HAP-1 (cell line): Measurements from ENCODE around the gene RFX7.
"Not testable (repeated sequence)": the region's sequence is repeated elsewhere in the genome, so short reads cannot be mapped to it uniquely, and the experiment has no call there.

ENCODE experiments used
- DNase-seq, 2 experiments: peaks; one replicate each; pipeline ENCODE4 v3.0.0-alpha.2; 2016 to 2020; ENCODE audit warnings: low spot score in 2 of 2
- H3K27me3 ChIP-seq: fragments of 250-450 bp; sonication (Bioruptor Pico); 2 replicates; pipeline ENCODE4 v1.5.1; 2020; ENCODE audit warnings: low read depth, mild to moderate bottlenecking, moderate library complexity
- H3K36me3 ChIP-seq: fragments of 250-450 bp; sonication (Bioruptor Pico); replicated peaks from 2 replicates; pipeline ENCODE4 v1.5.1; 2020; ENCODE audit warnings: mild to moderate bottlenecking
- H3K4me1 ChIP-seq: fragments of 250-450 bp; sonication (Bioruptor Pico); 2 replicates; pipeline ENCODE4 v1.5.1; 2020; ENCODE audit warnings: mild to moderate bottlenecking
- H3K4me3 ChIP-seq: fragments of 250-450 bp; sonication (Bioruptor Pico); 2 replicates; pipeline ENCODE4 v1.5.1; 2020; ENCODE audit warnings: mild to moderate bottlenecking, moderate library complexity
- H3K9me3 ChIP-seq: fragments of 250-450 bp; sonication (Bioruptor Pico); 2 replicates; pipeline ENCODE4 v1.5.1; 2020; ENCODE audit warnings: mild to moderate bottlenecking, moderate library complexity
- in situ Hi-C: fragments of 300-500 bp; cut with MboI; formaldehyde crosslinking; loops from 3 replicates; pipeline ENCODE4 v1.14.3; 2020; ENCODE audit warnings: low sequenced_read_pairs, inconsistent platforms, mixed read lengths

RFX7 gene

GRCh38 chr15:56243163-56244037 lies at the start of gene RFX7:
Gene RFX7, minus strand, starts transcription at chr15:56243879. Its CDS starts 594 bp downstream, at chr15:56243285.
- H3K27me3 ChIP-seq: no peaks in the 10 kb centered on the region
- peak; percentile 61 to 85 for DNase-seq
- peak within 1 kb of the TSS; percentile 57 for H3K4me3 ChIP-seq
- no peaks in the 10 kb centered on the region for H3K36me3 ChIP-seq
- in situ Hi-C loops: no loop called here
- no peaks in the 10 kb centered on the region for H3K9me3 ChIP-seq
- H3K4me1 ChIP-seq: peaks cover 11% of the 10 kb centered on the region

GRCh38 chr15:56292546-56293316 lies 49.1 kb upstream of the RFX7 start:
- Histone ChIP-seq H3K4me3 (no peak overlapping the region), H3K27me3 (no peaks in the 10 kb centered on the region), H3K36me3 (no peaks in the 10 kb centered on the region), H3K9me3 (no peaks in the 10 kb centered on the region), H3K4me1 (no peaks in the 10 kb centered on the region; the same call in 1 of the 2 replicates)
- in situ Hi-C loops: no loop called here
- no peak for DNase-seq

GRCh38 chr15:56291741-56292140 lies 48.1 kb upstream of the RFX7 start:
- Histone ChIP-seq H3K27me3 (no peaks in the 10 kb centered on the region), H3K4me3 (no peak overlapping the region), H3K36me3 (no peaks in the 10 kb centered on the region), H3K4me1 (no peaks in the 10 kb centered on the region; the same call in 1 of the 2 replicates), H3K9me3 (no peaks in the 10 kb centered on the region)
- in situ Hi-C loops: no loop called here
- DNase-seq: no peak

- no peaks in the 10 kb centered on the region for H3K9me3 ChIP-seq
- H3K4me1 ChIP-seq: no peaks in the 10 kb centered on the region; the same call in 1 of the 2 replicates
- DNase-seq: peak in 1 of 2 experiments; percentile 19
- peaks cover 3% of the 10 kb centered on the region; the same call in 1 of the 2 replicates for H3K27me3 ChIP-seq
- no peaks in the 10 kb centered on the region for H3K36me3 ChIP-seq
- H3K4me3 ChIP-seq: no peak overlapping the region
- in situ Hi-C loops: no loop called here
Measured at GRCh38 chr15:56286213-56286612, 42.5 kb upstream of the RFX7 start.

- no peaks in the 10 kb centered on the region for H3K36me3 ChIP-seq
- no peak for DNase-seq
- no peak overlapping the region for H3K4me3 ChIP-seq
- in situ Hi-C loops: no loop called here
- no peaks in the 10 kb centered on the region for H3K4me1 ChIP-seq
- H3K27me3 ChIP-seq: peaks cover 8% of the 10 kb centered on the region; the same call in 1 of the 2 replicates
- no peaks in the 10 kb centered on the region for H3K9me3 ChIP-seq
Measured at GRCh38 chr15:56281145-56281544, 37.5 kb upstream of the RFX7 start.

- Histone ChIP-seq H3K4me1 (no peaks in the 10 kb centered on the region), H3K9me3 (no peaks in the 10 kb centered on the region), H3K27me3 (no peaks in the 10 kb centered on the region), H3K4me3 (no peak overlapping the region), H3K36me3 (no peaks in the 10 kb centered on the region)
- DNase-seq: no peak
- in situ Hi-C loops: no loop called here
Measured at GRCh38 chr15:56273724-56274123, 30.0 kb upstream of the RFX7 start.

GRCh38 chr15:56272454-56272853 lies 28.8 kb upstream of the RFX7 start:
- in situ Hi-C loops: no loop called here
- H3K9me3 ChIP-seq: no peaks in the 10 kb centered on the region
- H3K4me3 ChIP-seq: no peak overlapping the region
- no peaks in the 10 kb centered on the region for H3K27me3 ChIP-seq
- no peaks in the 10 kb centered on the region for H3K36me3 ChIP-seq
- no peak for DNase-seq
- H3K4me1 ChIP-seq: no peaks in the 10 kb centered on the region

GRCh38 chr15:56266465-56266864 lies 22.8 kb upstream of the RFX7 start:
- H3K9me3 ChIP-seq, DNase-seq, H3K27me3 ChIP-seq, in situ Hi-C loops, H3K4me1 ChIP-seq, H3K4me3 ChIP-seq, H3K36me3 ChIP-seq: not testable (repeated sequence)

- H3K36me3 ChIP-seq: no peaks in the 10 kb centered on the region
- in situ Hi-C loops: no loop called here
- no peak for DNase-seq
- no peaks in the 10 kb centered on the region for H3K4me1 ChIP-seq
- H3K4me3 ChIP-seq: no peak overlapping the region
- H3K9me3 ChIP-seq: no peaks in the 10 kb centered on the region
- no peaks in the 10 kb centered on the region for H3K27me3 ChIP-seq
Measured at GRCh38 chr15:56261854-56262509, 18.3 kb upstream of the RFX7 start.

- in situ Hi-C loops, H3K9me3 ChIP-seq, H3K36me3 ChIP-seq, H3K4me3 ChIP-seq, DNase-seq, H3K27me3 ChIP-seq, H3K4me1 ChIP-seq: not testable (repeated sequence)
Measured at GRCh38 chr15:56257306-56257705, 13.6 kb upstream of the RFX7 start.

GRCh38 chr15:56254265-56254664 lies 10.6 kb upstream of the RFX7 start:
- no peaks in the 10 kb centered on the region; the same call in 1 of the 2 replicates for H3K4me1 ChIP-seq
- no peaks in the 10 kb centered on the region for H3K9me3 ChIP-seq
- H3K27me3 ChIP-seq: no peaks in the 10 kb centered on the region
- no peak overlapping the region for H3K4me3 ChIP-seq
- no peak for DNase-seq
- no peaks in the 10 kb centered on the region for H3K36me3 ChIP-seq
- in situ Hi-C loops: no loop called here

GRCh38 chr15:56252386-56252785 lies 8.7 kb upstream of the RFX7 start:
- Histone ChIP-seq H3K9me3 (no peaks in the 10 kb centered on the region), H3K36me3 (no peaks in the 10 kb centered on the region), H3K27me3 (no peaks in the 10 kb centered on the region), H3K4me1 (no peaks in the 10 kb centered on the region; the same call in 1 of the 2 replicates), H3K4me3 (no peak overlapping the region)
- DNase-seq: no peak
- in situ Hi-C loops: no loop called here

- Histone ChIP-seq H3K4me3 (no peak overlapping the region), H3K36me3 (no peaks in the 10 kb centered on the region), H3K9me3 (no peaks in the 10 kb centered on the region), H3K27me3 (no peaks in the 10 kb centered on the region), H3K4me1 (no peaks in the 10 kb centered on the region; the same call in 1 of the 2 replicates)
- in situ Hi-C loops: no loop called here
- DNase-seq: no peak
Measured at GRCh38 chr15:56251315-56252095, 7.8 kb upstream of the RFX7 start.
